ENCODE data around the gene LGALSL. TPM values are rescaled to one million over a fixed set of nuclear protein-coding genes. Genes with fewer than 3 reads are reported as not detected.

Gene LGALSL
- total RNA-seq, 4 donors from 2014 or later, result 6.8 to 30.0 (median 15.5) TPM

DNA sequence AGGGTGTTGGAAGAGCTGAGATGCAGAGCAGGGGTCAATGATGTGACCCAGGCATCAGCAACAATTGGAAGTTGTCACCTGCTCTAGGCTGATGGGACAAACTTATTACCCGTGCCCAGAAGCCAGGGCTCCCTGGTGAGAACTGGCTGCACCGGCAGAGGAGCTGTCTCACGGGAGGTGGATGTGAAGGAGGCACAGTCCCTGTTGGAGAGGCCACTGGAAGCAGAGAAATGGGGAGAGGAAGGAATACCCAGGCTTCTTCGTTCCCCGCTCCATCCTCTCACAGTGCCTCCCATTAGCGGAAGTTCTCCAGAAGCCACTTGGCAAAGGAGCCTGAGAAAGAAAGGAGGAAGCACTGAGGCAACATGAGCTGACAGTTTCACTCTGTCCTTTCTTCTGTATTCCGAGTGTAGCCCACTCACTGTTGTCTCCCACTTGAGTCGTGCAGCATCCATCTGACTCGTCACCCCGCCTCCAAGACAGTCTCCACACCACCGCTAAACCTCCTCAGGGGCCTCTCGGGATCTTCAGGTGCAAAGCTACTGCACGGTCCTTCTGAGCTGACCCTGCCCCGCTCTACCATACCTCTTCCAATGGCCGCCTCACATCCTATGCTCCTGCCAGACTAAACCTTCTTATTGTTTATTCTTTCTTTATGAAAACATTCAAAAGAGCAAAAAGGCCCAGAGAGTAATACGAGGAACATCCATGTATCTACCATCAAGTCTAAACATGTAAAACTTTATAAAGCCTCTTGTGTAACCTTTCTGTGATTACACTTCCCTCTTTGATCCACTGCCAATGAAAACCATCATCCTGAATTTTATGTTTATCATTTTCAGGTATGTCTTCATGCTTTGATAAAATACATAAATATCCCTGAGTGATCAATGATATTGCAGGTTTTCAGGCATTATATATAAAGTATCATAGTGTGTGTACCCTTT, 51.1 kb downstream of the LGALSL start:
- DNase-seq, result no peak
- Histone ChIP-seq H3K27ac (no peak overlapping the region), H3K4me1 (no peaks in the 10 kb centered on the region), H3K36me3 (no peaks in the 10 kb centered on the region), H3K9me3 (no peaks in the 10 kb centered on the region), H3K4me3 (no peak overlapping the region), H3K27me3 (no peaks in the 10 kb centered on the region)
- TF ChIP-seq POLR2A (IDR thresholded peaks at IDR 0.05) (no peak), CTCF (IDR thresholded peaks at IDR 0.05) (no peak)
- intact Hi-C loops (cut with DNase I; ENCODE audit: low total_unique reads), result no loop called here

- no peak overlapping the region for H3K27ac ChIP-seq
- intact Hi-C loops (cut with DNase I; ENCODE audit: low total_unique reads), result no loop called here
- H3K9me3 ChIP-seq, result no peaks in the 10 kb centered on the region
- TF ChIP-seq POLR2A (IDR thresholded peaks at IDR 0.05) (no peak), CTCF (IDR thresholded peaks at IDR 0.05) (no peak)
- H3K4me3 ChIP-seq, result no peak overlapping the region
- no peaks in the 10 kb centered on the region for H3K4me1 ChIP-seq
- H3K27me3 ChIP-seq, result no peaks in the 10 kb centered on the region
- H3K36me3 ChIP-seq, result no peaks in the 10 kb centered on the region
- no peak for DNase-seq
Observed at GRCh38 chr2:64506686-64507085, 52.7 kb downstream of the LGALSL start.

Other genes starting within 250 kb of the LGALSL start
- 10 to 100 TPM; 24.1 to 62.4 (median 37.4) TPM for gene AFTPH, start 70.2 kb downstream of the LGALSL start, total RNA-seq
- gene SERTAD2, start 199.8 kb downstream of the LGALSL start, total RNA-seq, result 10 to 100 TPM in 2 of 4 donors, 1 to 10 TPM in 2; 1.8 to 29.5 (median 8.9) TPM

All from uterus (tissue), 4 donors.